Left lung (tissue), 10 donors: ENCODE data around the gene CFAP92. TPM values are rescaled to one million over a fixed set of nuclear protein-coding genes. Genes with fewer than 3 reads are reported as not detected.

ENCODE experiments used
- ATAC-seq: fragments of 200-7000 bp; cut with Tn5 transposase; one replicate; pipeline ENCODE4 v1.9.1; 2020; ENCODE audit warnings: moderate library complexity
- DNase-seq, 4 donors: peaks; one replicate each; pipeline ENCODE4 v3.0.0-alpha.2; 2013 to 2020
- H3K27ac ChIP-seq, 2 donors: fragments of 200-600 bp; sonication (generic) in 1 of 2; one replicate each; pipeline versions ENCODE4 v1.5.0 to v1.8.0; 2020 to 2021
- H3K27me3 ChIP-seq, 2 donors: fragments of 200-600 bp; sonication (generic) in 1 of 2; one replicate each; pipeline versions ENCODE4 v1.5.0 to v1.8.0; 2020 to 2021
- H3K36me3 ChIP-seq, 2 donors: fragments of 200-600 bp; sonication (generic) in 1 of 2; one replicate each; pipeline versions ENCODE4 v1.5.0 to v1.8.0; 2020 to 2021
- H3K4me1 ChIP-seq, 2 donors: fragments of 200-600 bp; one replicate each; pipeline ENCODE4 v1.8.0; 2021
- H3K4me3 ChIP-seq, 2 donors: fragments of 200-600 bp; sonication (generic) in 1 of 2; one replicate each; pipeline versions ENCODE4 v1.5.0 to v1.8.0; 2020 to 2021; ENCODE audit warnings: mild to moderate bottlenecking in 1 of 2
- H3K9me3 ChIP-seq, 2 donors: fragments of 200-600 bp; sonication (generic) in 1 of 2; one replicate each; pipeline versions ENCODE4 v1.5.0 to v1.8.0; 2020 to 2021
- intact Hi-C, 2 donors: fragments of 100-400 bp; cut with DNase I; formaldehyde crosslinking; loops; one replicate each; pipeline versions ENCODE4 v1.11.2 to v1.14.2; 2022
- polyA plus RNA-seq, 6 donors: library from polyadenylated mRNA; unstranded; fragments of 120-200 nt; gene quantifications; one replicate each; pipeline ENCODE4 v1.2.1, GENCODE V29; 2013; ENCODE audit not compliant: insufficient read length in 6 of 6
- total RNA-seq, 2 donors: library from RNA; stranded (reverse); fragmentation: NEBNext Ultra II Directional; extraction: Animal tissue kit (Norgen Biotek cat#: 25700); gene quantifications; one replicate each; pipeline ENCODE4 v1.2.1, GENCODE V29; 2021
- TF ChIP-seq, protein P1 (sequence below), 2 donors: fragments of 200-600 bp; sonication (generic) in 1 of 2; IDR thresholded peaks; one replicate each; pipeline versions ENCODE4 v1.5.0 to v1.8.0; 2021; ENCODE audit warnings: antibody characterized with exemption in 2 of 2
- donor health status: DM: no; HTN: yes; CAD: no.
- donor health status: DM: no; HTN: no; CAD: no.

Gene CFAP92
- total and polyA plus RNA-seq, 8 donors, result 1.7 to 4.4 (median 3.5) TPM

DNA sequence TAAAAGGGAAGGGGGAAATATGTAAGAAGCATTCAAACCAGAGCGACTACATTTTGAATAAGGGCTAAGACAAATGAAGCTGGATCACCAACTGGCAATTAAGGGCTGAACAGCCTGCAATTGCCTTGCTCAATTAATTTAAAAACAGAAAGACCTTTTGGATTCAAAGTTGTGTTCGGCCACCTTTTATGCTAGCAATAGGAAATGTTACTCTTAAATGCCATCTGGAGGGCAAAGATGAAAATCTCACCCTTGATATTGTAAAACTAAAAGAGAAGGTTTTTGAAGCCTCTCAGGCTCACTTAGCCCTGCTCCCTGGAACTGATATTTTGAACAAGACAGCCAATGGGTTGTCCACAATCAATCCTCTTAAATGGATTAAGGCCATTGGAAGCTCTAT lies 70.3 kb downstream of the CFAP92 start:
- Histone ChIP-seq H3K4me1 (no peaks in the 10 kb centered on the region), H3K27ac (no peak overlapping the region), H3K9me3 (peaks cover 0 to 13% of the 10 kb centered on the region in 2 donors), H3K4me3 (no peak overlapping the region), H3K36me3 (peaks cover 0 to 4% of the 10 kb centered on the region in 2 donors), H3K27me3 (no peaks in the 10 kb centered on the region)
- no peak for ATAC-seq
- no peak for DNase-seq
- TF ChIP-seq, protein P1, sequence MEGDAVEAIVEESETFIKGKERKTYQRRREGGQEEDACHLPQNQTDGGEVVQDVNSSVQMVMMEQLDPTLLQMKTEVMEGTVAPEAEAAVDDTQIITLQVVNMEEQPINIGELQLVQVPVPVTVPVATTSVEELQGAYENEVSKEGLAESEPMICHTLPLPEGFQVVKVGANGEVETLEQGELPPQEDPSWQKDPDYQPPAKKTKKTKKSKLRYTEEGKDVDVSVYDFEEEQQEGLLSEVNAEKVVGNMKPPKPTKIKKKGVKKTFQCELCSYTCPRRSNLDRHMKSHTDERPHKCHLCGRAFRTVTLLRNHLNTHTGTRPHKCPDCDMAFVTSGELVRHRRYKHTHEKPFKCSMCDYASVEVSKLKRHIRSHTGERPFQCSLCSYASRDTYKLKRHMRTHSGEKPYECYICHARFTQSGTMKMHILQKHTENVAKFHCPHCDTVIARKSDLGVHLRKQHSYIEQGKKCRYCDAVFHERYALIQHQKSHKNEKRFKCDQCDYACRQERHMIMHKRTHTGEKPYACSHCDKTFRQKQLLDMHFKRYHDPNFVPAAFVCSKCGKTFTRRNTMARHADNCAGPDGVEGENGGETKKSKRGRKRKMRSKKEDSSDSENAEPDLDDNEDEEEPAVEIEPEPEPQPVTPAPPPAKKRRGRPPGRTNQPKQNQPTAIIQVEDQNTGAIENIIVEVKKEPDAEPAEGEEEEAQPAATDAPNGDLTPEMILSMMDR (IDR thresholded peaks at IDR 0.05), result no peak
- intact Hi-C loops, result no loop called here

DNA sequence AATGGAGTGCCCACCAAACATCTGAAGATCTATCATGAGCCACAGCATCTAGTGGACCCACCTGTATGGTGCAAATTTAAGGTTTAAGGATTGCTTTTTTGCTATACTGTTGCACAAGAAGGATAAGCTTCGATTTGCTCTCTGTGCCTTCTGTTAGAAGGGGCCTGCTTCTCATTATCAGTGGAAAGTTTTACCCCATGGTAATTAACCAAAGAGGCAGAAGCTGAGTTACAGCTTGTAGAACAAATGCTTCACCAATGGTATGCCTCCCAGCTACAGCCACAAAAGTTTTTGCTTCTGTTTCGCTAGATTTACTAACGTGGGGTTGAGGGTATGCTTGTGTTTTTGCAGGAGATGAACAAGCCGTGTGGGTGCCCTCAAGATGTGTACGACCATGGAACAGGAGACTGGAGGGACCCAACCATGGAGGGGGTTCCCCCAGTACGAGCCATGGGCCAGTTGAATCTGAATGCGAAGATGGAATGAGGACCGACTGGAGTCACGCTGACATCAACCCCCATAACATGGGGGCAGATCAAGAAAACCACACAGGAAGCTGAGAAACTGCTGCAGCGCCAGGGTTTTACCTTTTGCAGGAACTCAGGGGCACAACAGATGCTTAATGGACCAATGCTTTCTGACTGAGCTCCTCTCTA lies 70.9 kb downstream of the CFAP92 start:
- Histone ChIP-seq H3K27ac (no peak overlapping the region), H3K27me3 (no peaks in the 10 kb centered on the region), H3K4me3 (no peak overlapping the region), H3K4me1 (no peaks in the 10 kb centered on the region), H3K9me3 (peaks cover 0 to 13% of the 10 kb centered on the region in 2 donors), H3K36me3 (peaks cover 0 to 10% of the 10 kb centered on the region in 2 donors)
- TF ChIP-seq, protein P1 (IDR thresholded peaks at IDR 0.05), result no peak
- no peak for ATAC-seq
- DNase-seq, result no peak
- intact Hi-C loops, result no loop called here

DNA sequence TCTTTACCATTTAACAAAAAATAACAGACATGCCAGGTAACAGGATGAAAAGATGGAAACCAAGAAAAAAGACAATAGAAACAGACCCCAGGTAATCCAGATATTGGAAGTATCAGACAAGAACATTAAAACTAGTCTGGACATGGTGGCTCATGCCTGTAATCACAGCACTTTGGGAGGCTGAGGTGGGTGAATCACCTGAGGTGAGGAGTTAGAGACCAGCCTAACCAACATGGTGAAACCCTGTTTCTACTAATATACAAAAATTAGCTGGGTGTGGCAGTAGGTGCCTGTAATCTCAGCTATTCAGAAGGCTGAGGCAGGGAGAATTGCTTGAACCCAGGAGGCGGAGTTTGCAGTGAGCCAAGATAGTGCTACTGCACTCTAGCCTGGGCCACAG lies 73.9 kb downstream of the CFAP92 start:
- TF ChIP-seq, protein P1 (IDR thresholded peaks at IDR 0.05), result no peak

DNA sequence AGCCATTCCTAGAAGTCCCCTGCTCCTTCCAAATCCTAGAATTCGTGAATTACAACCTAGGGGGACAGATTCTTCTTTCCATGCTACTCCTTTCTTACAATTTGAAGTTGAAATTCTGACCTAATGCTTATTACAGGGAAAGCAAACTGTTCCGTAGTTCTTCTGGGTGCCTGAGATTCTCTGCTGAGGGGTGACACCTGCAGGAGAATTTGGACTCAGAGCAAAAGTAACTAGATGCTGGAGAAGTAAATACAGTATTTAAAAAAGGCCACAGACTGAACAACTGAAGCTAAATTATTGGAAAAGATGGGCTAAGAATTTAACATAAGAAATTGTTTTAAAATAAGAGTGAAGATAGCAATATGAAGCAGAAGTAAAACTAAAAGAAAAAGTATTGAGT lies 76.6 kb downstream of the CFAP92 start:
- ATAC-seq (no peak), DNase-seq (peak in 1 of 4 donors; percentile 8)
- Histone ChIP-seq H3K36me3 (peaks cover 0 to 59% of the 10 kb centered on the region in 2 donors), H3K4me1 (no peaks in the 10 kb centered on the region), H3K4me3 (no peak overlapping the region), H3K27ac (no peak overlapping the region), H3K27me3 (no peaks in the 10 kb centered on the region), H3K9me3 (peaks cover 0 to 6% of the 10 kb centered on the region in 2 donors)
- intact Hi-C loops, result no loop called here
- TF ChIP-seq, protein P1 (IDR thresholded peaks at IDR 0.05), result no peak

More for the DNA sequence above, 73.9 kb downstream of the CFAP92 start:
- Histone ChIP-seq H3K4me3 (no peak overlapping the region), H3K9me3 (peaks cover 0 to 11% of the 10 kb centered on the region in 2 donors), H3K27ac (no peak overlapping the region), H3K36me3 (peaks cover 0 to 32% of the 10 kb centered on the region in 2 donors), H3K27me3 (no peaks in the 10 kb centered on the region), H3K4me1 (no peaks in the 10 kb centered on the region)
- no peak for DNase-seq
- intact Hi-C loops, result no loop called here
- ATAC-seq, result no peak

DNA sequence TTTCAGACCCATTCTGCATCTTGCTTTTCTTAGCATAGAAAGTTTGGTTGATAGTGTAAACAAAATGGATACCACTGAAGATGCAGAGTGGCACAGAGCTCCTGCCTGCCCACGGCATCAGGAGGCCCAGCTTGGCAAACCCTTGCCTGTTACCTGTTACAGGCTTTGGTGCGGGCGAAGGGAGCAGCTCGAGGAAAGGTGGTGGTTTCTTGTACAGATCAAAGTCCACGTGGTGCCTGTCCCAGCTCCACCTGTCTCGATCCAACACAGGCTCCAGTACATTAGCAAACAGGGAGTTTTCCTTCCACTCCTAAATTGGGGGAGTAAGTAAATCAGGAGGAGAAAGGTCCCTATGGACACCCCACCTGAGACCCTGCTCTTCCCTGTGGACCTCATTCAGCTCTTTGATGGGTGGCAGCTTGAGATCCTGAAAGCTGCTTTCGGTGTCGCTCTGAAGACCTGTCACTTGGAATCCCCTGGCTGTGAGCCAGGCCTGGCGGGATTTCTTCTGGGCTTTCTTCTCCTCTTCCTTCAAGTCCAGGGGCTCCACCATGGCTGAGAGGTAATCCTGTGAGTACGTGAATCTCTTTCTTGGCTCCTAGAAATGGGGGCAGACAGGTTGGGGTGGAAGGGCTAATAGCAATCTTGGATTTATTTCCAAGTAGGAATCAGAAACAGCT lies 78.8 kb downstream of the CFAP92 start:
- no peaks in the 10 kb centered on the region for H3K9me3 ChIP-seq
- DNase-seq (no peak), ATAC-seq (no peak)
- H3K27me3 ChIP-seq, result no peaks in the 10 kb centered on the region
- H3K27ac ChIP-seq, result no peak overlapping the region
- TF ChIP-seq, protein P1 (IDR thresholded peaks at IDR 0.05), result no peak
- no peak overlapping the region for H3K4me3 ChIP-seq
- intact Hi-C loops, result no loop called here
- H3K36me3 ChIP-seq, result peaks cover 0 to 81% of the 10 kb centered on the region in 2 donors
- H3K4me1 ChIP-seq, result no peaks in the 10 kb centered on the region
